ENCODE data around the gene ZC3HAV1. TPM values are rescaled to one million over a fixed set of nuclear protein-coding genes. Genes with fewer than 3 reads are reported as not detected.

Gene ZC3HAV1
- total and polyA plus RNA-seq, 9 of the 15 experiments (the other 6 are each of a cell fraction or from before 2014, with no cell fraction given): 11.9 to 40.5 (median 23.9) TPM

GRCh38 chr7:139118234-139118804 is 8.8 kb upstream of the ZC3HAV1 start (continued):
- TF ChIP-seq MIER1 (IDR thresholded peaks at IDR 0.05; ENCODE audit: low read depth): no peak
- no peak for TF ChIP-seq ZNF165 (CRISPR knock-in tag; IDR thresholded peaks at IDR 0.05; ENCODE audit: borderline replicate concordance)
- TF ChIP-seq ELF1 (tag; IDR thresholded peaks at IDR 0.05): no peak
- TF ChIP-seq CREB1 (IDR thresholded peaks at IDR 0.05): peak; percentile 60; the same call in 1 of the 2 replicates
- no peak for TF ChIP-seq CREB1 (CRISPR knock-in tag; IDR thresholded peaks at IDR 0.05)
- no peak for TF ChIP-seq PPARD (CRISPR knock-in tag; IDR thresholded peaks at IDR 0.05)
- no peak for TF ChIP-seq THRB (CRISPR knock-in tag; conservative IDR thresholded peaks at IDR 0.05)
- TF ChIP-seq SREBF2 (CRISPR knock-in tag; IDR thresholded peaks at IDR 0.05): no peak
- no peak for TF ChIP-seq HMGN3 (IDR thresholded peaks at IDR 0.05; ENCODE audit: borderline replicate concordance, extremely low read depth, insufficient read length, low read depth, low read length)
- no peak for TF ChIP-seq PATZ1 (CRISPR knock-in tag; IDR thresholded peaks at IDR 0.05; ENCODE audit: borderline replicate concordance)
- no peak for TF ChIP-seq E2F5 (CRISPR knock-in tag; IDR thresholded peaks at IDR 0.05)
- TF ChIP-seq MNT (conservative IDR thresholded peaks at IDR 0.05): no peak; a peak in 1 of 4 replicates
- no peak for TF ChIP-seq RFX1 (IDR thresholded peaks at IDR 0.05)
- TF ChIP-seq ZNF696 (CRISPR knock-in tag; conservative IDR thresholded peaks at IDR 0.05): no peak
- peak; percentile 85 for TF ChIP-seq NBN (IDR thresholded peaks at IDR 0.05; ENCODE audit: low read depth)
- TF ChIP-seq NFIC (IDR thresholded peaks at IDR 0.05): peak; percentile 90
- no peak for TF ChIP-seq NR2C2 (CRISPR knock-in tag; IDR thresholded peaks at IDR 0.05)
- TF ChIP-seq NR2C2 (tag; IDR thresholded peaks at IDR 0.05): no peak
- TF ChIP-seq SAFB (IDR thresholded peaks at IDR 0.05; ENCODE audit: borderline replicate concordance, low read depth, low read length): no peak
- no peak for TF ChIP-seq TSHZ1 (CRISPR knock-in tag; IDR thresholded peaks at IDR 0.05)

Data from K562 (cell line).